Mesenchymal stem cell (in vitro differentiated cells and primary cell): ENCODE measurements around the gene PTPRG.
"Not testable (repeated sequence)": the region's sequence is repeated elsewhere in the genome, so short reads cannot be mapped to it uniquely, and the experiment has no call there.

ENCODE experiments used
- DNase-seq: peaks from one replicate; pipeline ENCODE4 v3.0.0-alpha.2; 2013
- H2AFZ ChIP-seq: one replicate; pipeline ENCODE4 v1.6.1; 2013; ENCODE audit warnings: low read depth, mild to moderate bottlenecking, control low read depth, inconsistent platforms, low read length, moderate library complexity
- H2AK5ac ChIP-seq: 2 replicates; pipeline ENCODE4 v1.6.1; 2013; ENCODE audit warnings: low read length, moderate library complexity, mild to moderate bottlenecking, inconsistent platforms; ENCODE audit not compliant: severe bottlenecking
- H2BK120ac ChIP-seq: one replicate; pipeline ENCODE4 v1.6.1; 2013; ENCODE audit warnings: low read depth, mild to moderate bottlenecking, inconsistent platforms, low read length, moderate library complexity
- H2BK12ac ChIP-seq, 2 experiments: one replicate each; pipeline ENCODE4 v1.6.1; 2013; ENCODE audit warnings: inconsistent platforms in 2 of 2, low read length in 2 of 2, mild to moderate bottlenecking in 2 of 2, moderate library complexity in 2 of 2, control low read depth in 1 of 2
- H2BK15ac ChIP-seq: one replicate; pipeline ENCODE4 v1.6.1; 2013; ENCODE audit warnings: mild to moderate bottlenecking, low read depth, inconsistent platforms; ENCODE audit not compliant: poor library complexity, severe bottlenecking
- H2BK5ac ChIP-seq: 2 replicates; pipeline ENCODE4 v1.6.1; 2013; ENCODE audit warnings: low read depth, mild to moderate bottlenecking, low read length, control low read depth, inconsistent platforms; ENCODE audit not compliant: poor library complexity, severe bottlenecking
- H3K14ac ChIP-seq, 2 experiments: one replicate each; pipeline ENCODE4 v1.6.1; 2013; ENCODE audit warnings: inconsistent platforms in 2 of 2, low read length in 2 of 2, control low read depth in 1 of 2, mild to moderate bottlenecking in 1 of 2, moderate library complexity in 1 of 2
- H3K18ac ChIP-seq, 2 experiments: one replicate each; pipeline ENCODE4 v1.6.1; 2013; ENCODE audit warnings: inconsistent platforms in 2 of 2, low read length in 2 of 2, control low read depth in 1 of 2, low read depth in 1 of 2, mild to moderate bottlenecking in 1 of 2
- H3K23ac ChIP-seq, 2 experiments: one replicate each; pipeline ENCODE4 v1.6.1; 2013; ENCODE audit warnings: inconsistent platforms in 2 of 2, low read length in 2 of 2, mild to moderate bottlenecking in 2 of 2, moderate library complexity in 2 of 2, control low read depth in 1 of 2
- H3K27ac ChIP-seq: 2 replicates; pipeline ENCODE4 v1.5.1; 2013; ENCODE audit warnings: mild to moderate bottlenecking, moderate library complexity, low read length, control low read depth, inconsistent platforms; ENCODE audit not compliant: poor library complexity, severe bottlenecking
- H3K27me3 ChIP-seq, 2 experiments: 2 replicates each; pipeline versions ENCODE4 v1.6.1 to v1.7.0; 2013; ENCODE audit warnings: low read length in 2 of 2, mild to moderate bottlenecking in 2 of 2, moderate library complexity in 2 of 2, control low read depth in 1 of 2, inconsistent platforms in 1 of 2; ENCODE audit not compliant: control insufficient read depth in 1 of 2, insufficient read depth in 1 of 2
- H3K36me3 ChIP-seq, 2 experiments: 2 replicates each; pipeline versions ENCODE4 v1.6.1 to v1.7.0; 2013; ENCODE audit warnings: low read length in 2 of 2, control low read depth in 1 of 2, inconsistent platforms in 1 of 2, low read depth in 1 of 2, mild to moderate bottlenecking in 1 of 2; ENCODE audit not compliant: insufficient read depth in 2 of 2, control insufficient read depth in 1 of 2
- H3K4ac ChIP-seq, 2 experiments: one replicate each; pipeline ENCODE4 v1.6.1; 2013; ENCODE audit warnings: inconsistent platforms in 2 of 2, low read length in 2 of 2, mild to moderate bottlenecking in 2 of 2, moderate library complexity in 2 of 2, control low read depth in 1 of 2, low read depth in 1 of 2
- H3K4me1 ChIP-seq: 2 replicates; pipeline ENCODE4 v1.6.1; 2013; ENCODE audit warnings: low read depth, low read length, control low read depth; ENCODE audit not compliant: control insufficient read depth, insufficient read depth
- H3K4me2 ChIP-seq: 2 replicates; pipeline ENCODE4 v1.6.1; 2013; ENCODE audit warnings: low read length, mild to moderate bottlenecking, inconsistent platforms; ENCODE audit not compliant: poor library complexity, severe bottlenecking
- H3K4me3 ChIP-seq, 2 experiments: 2 replicates each; pipeline versions ENCODE4 v1.5.1 to v1.7.0; 2013; ENCODE audit warnings: low read length in 2 of 2, mild to moderate bottlenecking in 2 of 2, control low read depth in 1 of 2, low read depth in 1 of 2; ENCODE audit not compliant: insufficient read depth in 1 of 2
- H3K79me1 ChIP-seq: replicated peaks from 2 replicates; pipeline ENCODE4 v1.6.1; 2013; ENCODE audit warnings: mild to moderate bottlenecking, control low read depth, low read length, inconsistent platforms; ENCODE audit not compliant: poor library complexity, severe bottlenecking
- H3K9ac ChIP-seq: 2 replicates; pipeline ENCODE4 v1.7.0; 2013; ENCODE audit warnings: mild to moderate bottlenecking, low read length, moderate library complexity
- H3K9me3 ChIP-seq: 2 replicates; pipeline ENCODE4 v1.7.0; 2013; ENCODE audit warnings: mild to moderate bottlenecking, low read length; ENCODE audit not compliant: control insufficient read depth
- H4K8ac ChIP-seq: one replicate; pipeline ENCODE4 v1.6.1; 2013; ENCODE audit warnings: inconsistent platforms, mild to moderate bottlenecking, low read length, moderate library complexity
- H4K91ac ChIP-seq: one replicate; pipeline ENCODE4 v1.6.1; 2013; ENCODE audit warnings: mild to moderate bottlenecking, low read length, inconsistent platforms
- WGBS: methylation state at CpG from one replicate; pipeline ENCODE4 v1.1.7; 2013; ENCODE audit warnings: mixed read lengths; 5-methylcytosine and 5-hydroxymethylcytosine counted together

Gene PTPRG

DNA sequence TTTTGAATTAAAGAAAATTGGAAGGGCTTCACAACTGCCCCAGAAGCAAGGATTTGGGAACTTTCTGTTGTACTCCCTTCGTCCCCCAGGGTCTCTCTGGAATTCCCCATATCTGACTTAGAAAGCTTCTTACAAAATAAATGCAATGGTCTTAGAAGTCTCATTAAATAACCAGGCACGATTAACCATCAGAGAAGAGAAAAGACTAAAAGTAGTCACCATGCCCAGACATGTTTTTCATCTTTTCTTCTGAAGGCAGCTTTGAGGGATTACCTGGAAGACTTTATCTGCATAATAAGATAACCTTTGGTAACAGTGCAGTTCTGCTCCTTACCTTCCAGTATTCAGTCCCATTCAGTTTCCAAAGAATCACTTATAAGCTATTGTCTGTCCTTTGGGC is 135.9 kb downstream of the PTPRG start:
- no peak overlapping the region for H4K91ac ChIP-seq
- H3K23ac ChIP-seq = no peak overlapping the region
- DNase-seq = no peak
- H3K4me3 ChIP-seq = no peak overlapping the region
- WGBS = 84% methylated on average over 2 of the region's 2 CpGs
- no peak overlapping the region for H3K4me2 ChIP-seq
- H3K4ac ChIP-seq = no peak overlapping the region
- H3K18ac ChIP-seq = no peak overlapping the region
- no peaks in the 10 kb centered on the region for H3K4me1 ChIP-seq
- no peak overlapping the region for H3K27ac ChIP-seq
- no peak overlapping the region for H2BK12ac ChIP-seq
- H3K79me1 ChIP-seq = peaks cover 24% of the 10 kb centered on the region
- H3K9ac ChIP-seq = no peak overlapping the region
- no peak overlapping the region for H2AK5ac ChIP-seq
- no peak overlapping the region for H4K8ac ChIP-seq
- H2BK120ac ChIP-seq = no peak overlapping the region
- no peak overlapping the region for H3K14ac ChIP-seq
- no peak overlapping the region for H2BK15ac ChIP-seq
- no peaks in the 10 kb centered on the region for H3K36me3 ChIP-seq
- no peaks in the 10 kb centered on the region for H3K9me3 ChIP-seq
- H2BK5ac ChIP-seq = no peak overlapping the region
- no peaks in the 10 kb centered on the region for H3K27me3 ChIP-seq
- no peak overlapping the region for H2AFZ ChIP-seq

DNA sequence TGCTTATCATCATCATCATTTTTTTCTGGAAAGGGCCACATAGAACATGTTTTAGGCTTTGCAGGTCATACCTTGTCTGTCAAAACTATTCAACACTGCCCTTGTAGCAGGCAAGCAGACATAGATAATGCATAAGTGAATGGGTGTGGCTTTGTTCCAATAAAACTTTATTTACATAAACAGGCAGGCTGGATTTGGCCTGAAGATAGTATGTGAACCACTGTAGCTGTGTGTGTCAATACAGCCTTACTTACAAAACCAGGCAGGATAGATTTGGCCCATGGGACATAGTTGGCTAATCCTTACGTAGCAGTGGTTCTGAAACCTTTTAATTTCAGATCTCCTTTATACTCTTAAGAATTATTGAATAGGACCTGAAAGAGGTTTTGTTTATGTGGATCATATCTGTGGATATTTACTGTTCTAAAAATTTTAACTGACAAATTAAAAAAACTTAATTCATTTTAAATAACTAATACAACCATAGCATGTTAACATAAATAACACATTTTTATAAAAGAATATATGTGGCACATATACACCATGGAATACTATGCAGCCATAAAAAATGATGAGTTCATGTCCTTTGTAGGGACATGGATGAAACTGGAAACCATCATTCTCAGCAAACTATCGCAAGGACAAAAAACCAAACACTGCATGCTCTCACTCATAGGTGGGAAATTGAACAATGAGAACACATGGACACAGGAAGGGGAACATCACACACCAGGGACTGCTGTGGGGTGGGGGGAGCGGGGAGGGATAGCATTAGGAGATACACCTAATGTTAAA is 137.1 kb downstream of the PTPRG start:
- H2AK5ac ChIP-seq, H2BK5ac ChIP-seq, H3K4me3 ChIP-seq, H3K23ac ChIP-seq, H2BK15ac ChIP-seq, H2BK120ac ChIP-seq, H3K9ac ChIP-seq, H3K14ac ChIP-seq, H3K36me3 ChIP-seq, H2AFZ ChIP-seq, H3K4me2 ChIP-seq, H3K4ac ChIP-seq, H4K91ac ChIP-seq, H3K27ac ChIP-seq, H3K4me1 ChIP-seq, DNase-seq, H2BK12ac ChIP-seq, H4K8ac ChIP-seq, H3K9me3 ChIP-seq, H3K18ac ChIP-seq, H3K27me3 ChIP-seq: not testable (repeated sequence)
- WGBS = no CpG with 5 or more reads among the region's 3 CpGs
- H3K79me1 ChIP-seq = peaks cover 27% of the 10 kb centered on the region

- Histone ChIP-seq H3K9ac (no peak overlapping the region), H2BK5ac (no peak overlapping the region), H3K9me3 (no peaks in the 10 kb centered on the region), H2BK120ac (no peak overlapping the region), H3K36me3 (no peaks in the 10 kb centered on the region), H2BK12ac (no peak overlapping the region), H3K4me1 (no peaks in the 10 kb centered on the region), H3K4me2 (no peak overlapping the region), H3K18ac (no peak overlapping the region), H4K91ac (no peak overlapping the region), H3K4ac (no peak overlapping the region), H3K27me3 (no peaks in the 10 kb centered on the region), H3K27ac (no peak overlapping the region), H2BK15ac (no peak overlapping the region), H3K14ac (no peak overlapping the region), H2AFZ (no peak overlapping the region), H4K8ac (no peak overlapping the region), H3K4me3 (no peak overlapping the region), H3K79me1 (peaks cover 25% of the 10 kb centered on the region), H3K23ac (no peak overlapping the region), H2AK5ac (no peak overlapping the region)
- no peak for DNase-seq
Measured at GRCh38 chr3:61699622-61700021, 138.3 kb downstream of the PTPRG start.

DNA sequence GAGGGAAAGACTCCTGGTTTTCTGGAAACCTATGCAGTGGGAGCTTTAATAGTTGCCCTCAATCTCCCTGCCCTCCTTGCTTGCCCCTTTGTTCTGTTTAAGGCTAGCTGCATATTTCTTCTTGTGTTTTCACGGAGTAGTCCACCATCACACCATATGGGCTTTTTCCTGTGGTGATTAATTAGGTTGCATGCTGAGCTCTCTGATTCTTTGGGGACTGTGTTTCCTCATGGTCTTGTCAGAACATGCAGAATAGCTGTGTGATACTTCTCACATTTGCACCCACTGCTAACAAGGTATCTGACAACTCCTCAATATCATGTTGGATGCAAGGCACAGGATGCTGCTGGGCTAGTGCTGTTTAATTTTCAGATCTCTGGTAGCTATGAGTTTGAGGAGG is 139.6 kb downstream of the PTPRG start:
- Histone ChIP-seq H2AK5ac (no peak overlapping the region), H3K4ac (no peak overlapping the region), H3K4me1 (peaks cover 2% of the 10 kb centered on the region), H3K27me3 (no peaks in the 10 kb centered on the region), H3K4me2 (no peak overlapping the region), H2BK120ac (no peak overlapping the region), H2BK5ac (no peak overlapping the region), H3K9ac (no peak overlapping the region), H3K18ac (no peak overlapping the region), H3K14ac (no peak overlapping the region), H3K9me3 (no peaks in the 10 kb centered on the region), H3K23ac (no peak overlapping the region), H2BK15ac (no peak overlapping the region), H4K91ac (no peak overlapping the region), H3K27ac (no peak overlapping the region), H3K4me3 (no peak overlapping the region), H2AFZ (no peak overlapping the region), H3K79me1 (peaks cover 31% of the 10 kb centered on the region), H3K36me3 (no peaks in the 10 kb centered on the region), H2BK12ac (no peak overlapping the region), H4K8ac (no peak overlapping the region)
- no CpG with 5 or more reads among the region's 1 CpG for WGBS
- no peak for DNase-seq
